Heart right ventricle (tissue), 16 donors: ENCODE measurements around the gene KIAA0319L. TPM values are rescaled to one million over a fixed set of nuclear protein-coding genes. Genes with fewer than 3 reads are reported as not detected.
A peak's percentile ranks its signal among the peaks of the same experiment; 100 is the strongest.

Experiments
- ATAC-seq, 8 donors: fragments of 200-7000 bp; cut with Tn5 transposase; one replicate each; pipeline ENCODE4 v1.9.1; 2020; ENCODE audit warnings: mild to moderate bottlenecking in 8 of 8, moderate library complexity in 8 of 8, moderate number of reproducible peaks in 1 of 8
- DNase-seq, 2 donors: peaks; one replicate each; pipeline ENCODE4 v3.0.0-alpha.2; 2020
- H3K27ac ChIP-seq, 10 donors: fragments of 200-600 bp; sonication (generic) in 2 of 10; one replicate each; pipeline versions ENCODE4 v1.5.0 to v1.8.0; 2020 to 2022; ENCODE audit warnings: mild to moderate bottlenecking in 3 of 10
- H3K27me3 ChIP-seq, 7 donors: fragments of 200-600 bp; one replicate each; pipeline ENCODE4 v1.8.0; 2021 to 2022; ENCODE audit warnings: mild to moderate bottlenecking in 2 of 7
- H3K36me3 ChIP-seq, 9 donors: fragments of 200-600 bp; sonication (generic) in 1 of 9; one replicate each; pipeline versions ENCODE4 v1.5.0 to v1.8.0; 2020 to 2022; ENCODE audit warnings: mild to moderate bottlenecking in 2 of 9
- H3K4me1 ChIP-seq, 9 donors: fragments of 200-600 bp; sonication (generic) in 1 of 9; one replicate each; pipeline versions ENCODE4 v1.5.0 to v1.8.0; 2020 to 2022; ENCODE audit warnings: mild to moderate bottlenecking in 4 of 9
- H3K4me3 ChIP-seq, 10 donors: fragments of 200-600 bp; sonication (generic) in 2 of 10; one replicate each; pipeline versions ENCODE4 v1.5.0 to v1.8.0; 2020 to 2022; ENCODE audit warnings: mild to moderate bottlenecking in 7 of 10, moderate library complexity in 2 of 10
- H3K9me3 ChIP-seq, 11 donors: fragments of 200-600 bp in 10 of 11; sonication (generic) in 2 of 11; one replicate each; pipeline versions ENCODE4 v1.5.0 to v1.8.0; 2013 to 2022; ENCODE audit warnings: mild to moderate bottlenecking in 2 of 11, control low read depth in 1 of 11, moderate library complexity in 1 of 11
- CTCF ChIP-seq, 9 donors: fragments of 200-600 bp; sonication (generic) in 2 of 9; IDR thresholded peaks; one replicate each; pipeline versions ENCODE4 v1.5.0 to v1.8.0; 2021 to 2022; ENCODE audit warnings: antibody characterized with exemption in 9 of 9, mild to moderate bottlenecking in 5 of 9, moderate library complexity in 1 of 9
- WGBS, 2 donors: extraction: QIAGEN DNeasy Blood & Tissue Kit; methylation state at CpG; one replicate each; pipeline ENCODE4 v1.1.7; 2013; ENCODE audit warnings: inconsistent platforms in 1 of 2; 5-methylcytosine and 5-hydroxymethylcytosine counted together
- intact Hi-C, 10 donors: fragments of 100-400 bp; cut with DNase I; formaldehyde crosslinking; loops; one replicate each; pipeline versions ENCODE4 v1.11.1 to v1.14.2; 2022
- polyA plus RNA-seq, 2 donors: library from polyadenylated mRNA; stranded (reverse); fragments of 200-250 nt; gene quantifications; one replicate each; pipeline ENCODE4 v1.2.3, GENCODE V29; 2013
- total RNA-seq, 10 donors: library from RNA; stranded (reverse); fragmentation: NEBNext Ultra II Directional in 3 of 10; extraction: Animal tissue kit (Norgen Biotek cat#: 25700) in 3 of 10; gene quantifications; one replicate each; pipeline versions ENCODE4 v1.2.1 to v1.2.4, GENCODE V29; 2021 to 2023
- donor health status: Arrhythmogenic right ventricular cardiomyopathy.
- donor health status: ischemic (EF 13 %, LVEDD 7.1; RV severe dilation, severe dysfunction).
- donor health status: healthy with polysubstance abuse.
- donor health status: DM: no; HTN: yes; CAD: no.
- donor health status: DM: no; HTN: no; CAD: no.
- donor health status: ischemic (EF 25% LVEDD 6.9; RV normal size, moderate dysfunction).
- donor health status: ischemic (EF 25% LVEDD 5.7; RV mildly dilated, moderate dysfunction).
- donor health status: healthy.
- donor health status: DM: yes; HTN: yes; CAD: no.
- donor health status: Ischemic cardiomyopathy.
- donor health status: ischemic (EF 35%, LVEDD 5.7; RV mildly dilated, moderate dysfunction).
- donor health status: nonischemic (EF 11% LVEDD 7.7; RV severe dilation, severe dysfunction).
- donor health status: DM: yes; HTN: yes; CAD: no.
- donor health status: PGD.
- donor health status: ischemic (EF 29% LVEDD 5.4; RV normal size, mild dysfunction).
- donor health status: nonischemic (EF 23%, LVEDD 6.1; RV moderate dilation, normal function).

KIAA0319L gene
- total and polyA plus RNA-seq, 12 donors = 26.0 to 84.3 (median 74.9) TPM

- Histone ChIP-seq H3K27me3 (no peaks in the 10 kb centered on the region), H3K9me3 (no peaks in the 10 kb centered on the region), H3K4me3 (no peak overlapping the region), H3K27ac (peak overlapping the region in 2 of 10 donors; percentile 35 to 79), H3K4me1 (peaks cover 7 to 50% (median 47%) of the 10 kb centered on the region in 9 donors), H3K36me3 (peaks cover 0 to 25% (median 0%) of the 10 kb centered on the region in 9 donors)
- TF ChIP-seq CTCF (IDR thresholded peaks at IDR 0.05) = no peak
- 54 to 58% methylated on average over 3 of the region's 3 CpGs for WGBS, 2 donors
- DNase-seq (no peak), ATAC-seq (no peak)
- intact Hi-C loops = no loop called here
Measured at GRCh38 chr1:35506960-35507912, 50.0 kb downstream of the KIAA0319L start.

GRCh38 chr1:35505911-35506798 is 51.0 kb downstream of the KIAA0319L start:
- intact Hi-C loops = no loop called here
- 69 to 70% methylated on average over 4 of the region's 4 CpGs for WGBS, 2 donors
- H3K4me1 ChIP-seq = peaks cover 7 to 50% (median 47%) of the 10 kb centered on the region in 9 donors
- H3K9me3 ChIP-seq = no peaks in the 10 kb centered on the region
- H3K27me3 ChIP-seq = no peaks in the 10 kb centered on the region
- peaks cover 0 to 25% (median 0%) of the 10 kb centered on the region in 9 donors for H3K36me3 ChIP-seq
- TF ChIP-seq CTCF (IDR thresholded peaks at IDR 0.05) = no peak
- peak in 1 of 2 donors; percentile 9 for DNase-seq
- H3K4me3 ChIP-seq = no peak overlapping the region
- peak in 6 of 8 donors; percentile 53 to 75 (median 60) for ATAC-seq
- H3K27ac ChIP-seq = peak overlapping the region in 6 of 10 donors; percentile 5 to 79 (median 40)

- ATAC-seq (no peak), DNase-seq (no peak)
- WGBS, 2 donors = 93 to 95% methylated on average over 2 of the region's 2 CpGs
- H3K4me3 ChIP-seq = no peak overlapping the region
- peaks cover 0 to 28% (median 0%) of the 10 kb centered on the region in 9 donors for H3K36me3 ChIP-seq
- no peaks in the 10 kb centered on the region for H3K9me3 ChIP-seq
- no peak for TF ChIP-seq CTCF (IDR thresholded peaks at IDR 0.05)
- intact Hi-C loops = no loop called here
- no peaks in the 10 kb centered on the region for H3K27me3 ChIP-seq
- no peak overlapping the region for H3K27ac ChIP-seq
- H3K4me1 ChIP-seq = peaks cover 7 to 36% (median 29%) of the 10 kb centered on the region in 9 donors
Measured at GRCh38 chr1:35502242-35502641, 55.0 kb downstream of the KIAA0319L start.

- H3K27me3 ChIP-seq = no peaks in the 10 kb centered on the region
- intact Hi-C loops = no loop called here
- WGBS, 2 donors = 51 to 62% methylated on average over 2 of the region's 2 CpGs
- H3K27ac ChIP-seq = no peak overlapping the region
- peaks cover 0 to 18% (median 12%) of the 10 kb centered on the region in 9 donors for H3K4me1 ChIP-seq
- ATAC-seq (no peak), DNase-seq (no peak)
- no peak for TF ChIP-seq CTCF (IDR thresholded peaks at IDR 0.05)
- no peak overlapping the region for H3K4me3 ChIP-seq
- H3K36me3 ChIP-seq = peaks cover 0 to 14% (median 0%) of the 10 kb centered on the region in 9 donors
- no peaks in the 10 kb centered on the region for H3K9me3 ChIP-seq
Measured at GRCh38 chr1:35500439-35500838, 56.8 kb downstream of the KIAA0319L start.
